MM.1S (cell line): ENCODE results near the gene SIDT1.

Source experiments
- CTCF ChIP-seq: fragments of 300-600 bp; sonication (generic); IDR thresholded peaks from 2 replicates; pipeline ENCODE4 v1.5.1; 2016; ENCODE audit warnings: antibody characterized with exemption, low read length, mixed read lengths
- EZH2 ChIP-seq: fragments of 300-600 bp; sonication (generic); optimal IDR thresholded peaks from 2 replicates; pipeline ENCODE3; 2017; ENCODE audit warnings: low read depth, mild to moderate bottlenecking, antibody characterized with exemption, low read length, mixed read lengths
- EZH2phosphoT487 ChIP-seq: fragments of 300-600 bp; sonication (generic); IDR thresholded peaks from 2 replicates; pipeline ENCODE4 v1.6.1; 2018; ENCODE audit warnings: antibody characterized with exemption, low read length

- no peak for TF ChIP-seq CTCF
- no peak for TF ChIP-seq EZH2
- no peak for TF ChIP-seq EZH2phosphoT487
Observed at GRCh38 chr3:113634782-113635474, 102.6 kb downstream of the SIDT1 start.
